ENCODE results near the gene ODAD2.

The ODAD2 gene

DNA sequence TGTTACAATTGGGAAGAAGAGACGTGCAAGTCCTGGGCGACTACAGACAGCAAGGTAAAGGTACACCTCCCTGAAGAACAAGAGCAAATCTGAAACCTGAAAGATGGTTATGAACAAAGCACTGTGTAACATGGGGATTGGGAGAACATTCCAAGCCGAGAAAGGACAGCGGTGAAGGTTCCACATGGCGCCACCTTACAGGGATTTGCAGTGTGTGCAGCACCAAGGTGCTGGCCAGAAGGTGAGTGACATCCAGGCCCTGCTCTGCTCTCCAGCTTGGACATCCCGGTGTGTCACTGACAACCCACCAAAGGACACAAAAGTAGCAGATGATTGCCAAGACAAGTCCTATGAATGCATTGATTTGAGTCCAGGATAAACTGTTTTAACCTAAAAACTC, 165.1 kb downstream of the ODAD2 start:
- DNase-seq = no peak

DNA sequence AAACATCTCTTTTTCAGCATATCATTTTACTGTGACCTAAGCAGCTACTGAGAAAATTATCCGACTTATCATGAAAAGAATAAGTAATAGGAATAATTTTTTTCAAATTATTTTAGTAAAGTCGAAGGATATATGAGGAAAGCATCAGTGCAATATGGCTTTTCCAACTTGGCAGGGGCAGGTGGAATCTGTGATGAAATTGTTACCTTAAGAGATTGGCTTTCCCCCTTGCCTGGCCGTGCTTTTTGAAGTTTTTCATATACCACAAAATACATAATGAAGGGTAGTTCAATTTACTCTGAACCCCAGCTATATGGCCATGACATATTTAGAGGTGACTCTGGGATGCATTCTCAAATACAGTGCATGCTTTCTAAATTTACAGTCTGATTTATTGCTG, 166.1 kb downstream of the ODAD2 start:
- DNase-seq = no peak

DNA sequence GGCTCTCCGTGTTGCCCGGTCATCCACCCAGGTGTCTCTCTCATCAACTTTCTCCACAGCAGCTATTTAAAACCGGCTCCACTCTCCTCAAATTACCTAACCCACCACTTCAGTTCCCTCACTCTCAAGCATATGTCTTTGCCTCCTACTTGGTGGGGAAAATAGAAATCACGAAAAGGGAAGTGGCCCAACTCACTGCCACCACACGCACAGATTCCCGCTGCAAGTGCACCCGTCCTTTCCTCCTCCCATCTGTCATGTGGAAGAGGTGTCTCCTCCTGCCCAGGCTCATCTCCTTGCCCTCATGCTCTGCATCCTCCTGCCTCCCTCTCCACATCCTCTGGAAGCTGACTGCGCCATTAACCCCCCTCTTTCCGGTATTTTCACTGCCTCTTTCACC, 172.5 kb downstream of the ODAD2 start:
- DNase-seq = no peak

DNA sequence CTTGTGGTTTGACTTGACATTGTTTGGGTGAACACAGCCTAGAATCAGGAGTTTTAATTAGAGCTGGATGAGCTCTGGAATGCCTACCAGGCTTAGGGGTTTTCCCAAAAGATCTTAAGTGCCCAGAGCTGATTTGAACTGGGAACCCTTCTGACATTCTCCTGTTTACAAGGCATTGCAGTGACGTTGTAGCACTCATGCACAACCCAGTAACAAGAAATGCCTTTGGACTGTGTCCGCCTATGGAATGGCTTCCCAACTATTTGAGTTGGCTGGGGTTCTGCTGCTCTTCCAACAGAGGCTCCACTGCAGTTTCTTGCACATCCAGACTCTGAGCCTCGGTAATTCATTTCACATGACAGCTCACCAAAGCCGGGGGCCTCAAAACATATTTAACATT, 176.6 kb downstream of the ODAD2 start:
- no peak for DNase-seq

DNA sequence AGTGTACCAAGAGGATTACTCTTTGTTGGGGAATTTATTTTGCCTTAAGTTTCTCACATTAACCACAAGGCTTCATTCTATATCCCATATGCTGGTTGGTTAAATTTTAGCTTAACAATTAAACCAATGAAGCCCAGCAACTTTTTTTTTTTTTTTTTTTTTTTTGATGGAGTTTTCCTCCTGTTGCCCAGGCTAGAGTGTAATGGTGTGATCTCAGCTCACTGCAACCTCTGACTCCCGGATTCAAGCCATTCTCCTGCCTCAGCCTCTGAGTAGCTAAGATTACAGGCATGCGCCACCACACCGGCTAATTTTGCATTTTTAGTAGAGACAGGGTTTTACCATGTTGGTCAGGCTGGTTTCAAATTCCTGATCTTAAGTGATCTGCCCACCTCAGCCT, 178.2 kb downstream of the ODAD2 start:
- no peak for DNase-seq

DNA sequence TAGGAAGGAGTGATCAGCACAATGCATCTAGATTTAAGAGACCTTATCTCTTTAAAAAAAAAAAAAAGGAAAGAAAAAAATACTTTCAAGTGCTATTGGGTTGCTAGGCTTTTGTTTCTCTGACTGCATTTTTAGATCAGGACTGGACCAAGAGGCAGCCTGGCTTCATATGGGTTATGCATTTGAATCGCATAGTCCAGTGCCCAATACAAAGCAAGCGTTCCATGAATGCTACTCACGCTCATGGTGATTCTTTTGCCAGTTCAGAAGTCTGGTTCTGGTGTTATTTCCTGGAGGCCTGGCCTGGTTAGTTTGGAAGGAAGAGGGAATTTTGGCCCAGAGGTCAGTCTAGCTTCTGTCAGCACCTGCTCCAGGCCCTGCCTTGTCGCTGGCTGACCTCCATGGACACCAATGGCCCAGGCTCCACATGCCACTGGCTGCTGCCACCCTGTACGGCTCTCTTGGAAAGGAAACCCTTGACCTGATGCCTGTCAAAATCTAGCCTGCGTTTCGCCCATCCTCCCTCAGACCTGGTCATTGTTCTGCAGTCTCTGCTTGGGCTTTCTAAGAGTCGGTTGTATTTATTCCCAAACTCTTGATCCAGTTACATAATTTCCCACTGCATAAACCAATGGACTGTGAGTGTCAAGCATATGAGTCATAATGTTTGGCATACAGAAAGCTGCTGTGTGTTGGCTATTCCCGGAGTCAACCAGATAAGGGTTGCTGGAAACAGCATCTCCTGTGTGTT, 178.9 kb downstream of the ODAD2 start:
- no peak for DNase-seq

DNA sequence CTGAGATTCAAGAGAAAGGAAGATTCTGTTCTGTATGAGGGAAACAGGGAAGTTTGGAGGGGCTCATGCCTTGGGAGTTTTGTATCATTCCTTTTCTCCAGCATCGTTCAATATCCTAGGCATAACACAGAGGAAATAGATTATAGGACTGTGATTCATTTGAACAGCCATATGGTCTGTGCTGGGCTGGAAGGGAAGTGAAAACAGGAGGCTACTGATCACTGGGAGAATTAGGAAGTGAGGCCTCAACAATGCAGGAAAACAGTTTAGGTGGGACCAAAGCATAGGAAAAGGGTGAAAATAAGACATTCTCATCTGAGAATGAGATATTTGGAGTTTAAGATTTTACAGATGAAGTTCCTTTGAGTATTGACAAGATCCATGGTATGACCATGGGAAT, 182.6 kb downstream of the ODAD2 start:
- no peak for DNase-seq

DNA sequence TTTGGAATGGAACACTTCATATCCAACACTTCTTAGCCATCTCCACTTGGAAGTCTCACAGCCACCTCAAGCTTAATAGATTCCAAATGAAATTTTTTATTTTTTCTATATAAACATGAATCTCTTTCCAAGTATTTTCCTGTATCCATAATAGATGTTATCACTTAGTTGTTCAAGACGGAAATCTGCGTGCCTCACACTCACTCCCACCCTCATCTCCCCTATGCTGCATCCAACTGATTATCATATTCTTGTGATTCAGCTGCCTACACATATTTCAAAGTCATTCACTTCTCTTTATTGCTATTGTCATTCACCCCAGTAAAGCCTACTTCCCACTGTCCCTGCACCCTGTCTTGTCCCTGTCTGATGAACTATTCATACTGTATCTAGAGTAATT, 183.0 kb downstream of the ODAD2 start:
- no peak for DNase-seq

DNA sequence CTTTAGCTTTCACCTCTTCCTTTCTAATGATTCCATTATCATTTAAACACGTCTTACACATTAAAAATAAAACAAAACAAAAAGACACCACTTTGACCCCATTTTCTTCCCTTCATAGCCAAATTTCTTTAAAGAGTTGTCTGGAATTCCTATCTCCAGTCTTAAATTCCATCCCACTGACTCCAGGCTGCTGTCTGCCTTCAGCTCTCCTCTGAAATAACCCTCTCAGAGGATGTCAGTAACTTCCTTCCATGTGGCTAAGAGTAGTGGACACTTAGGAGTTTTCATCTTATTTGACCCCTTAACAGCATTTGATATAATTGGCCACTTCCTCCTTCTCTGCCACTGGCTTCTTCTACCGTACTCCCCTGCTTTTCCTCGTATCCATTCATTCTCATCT, 183.6 kb downstream of the ODAD2 start:
- no peak for DNase-seq

DNA sequence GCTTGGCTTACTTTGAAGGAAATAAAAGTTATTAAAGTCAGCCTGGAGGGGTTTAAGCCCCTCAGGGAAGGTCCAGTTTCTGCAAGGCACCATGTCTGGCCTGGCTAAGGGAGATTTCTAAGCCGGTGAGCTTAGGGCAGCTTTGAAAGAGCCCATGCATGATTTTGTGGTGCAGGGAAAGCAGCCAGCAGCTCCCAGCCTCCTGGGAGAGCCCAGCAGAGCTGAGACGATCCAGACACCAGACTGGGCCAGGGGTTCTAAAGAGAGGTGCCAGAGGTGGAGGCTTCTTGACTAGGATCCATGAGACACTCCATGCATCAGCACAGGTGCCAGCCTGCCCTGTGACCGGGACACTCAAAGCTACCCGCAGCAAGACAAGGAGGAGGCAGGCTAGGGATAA, 193.7 kb downstream of the ODAD2 start:
- DNase-seq = no peak

DNA sequence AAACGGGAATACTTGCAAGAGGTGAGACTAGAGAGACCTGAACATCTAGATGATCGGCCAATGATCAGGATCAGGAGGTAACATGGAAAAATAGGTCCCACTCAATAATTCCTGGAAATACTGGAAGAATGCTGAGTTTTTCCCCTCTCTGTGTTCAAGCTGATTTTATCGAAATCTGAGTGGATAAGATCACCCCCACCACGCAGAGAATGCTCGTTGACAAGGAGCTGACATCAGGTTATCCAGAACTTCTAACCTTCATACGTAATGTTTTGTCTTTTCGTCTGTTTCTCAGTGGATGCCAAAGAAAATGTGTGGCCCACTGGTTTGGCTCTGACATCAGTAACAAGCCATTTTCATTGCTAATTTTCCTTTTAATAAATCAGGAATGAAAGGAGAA, 194.7 kb downstream of the ODAD2 start:
- no peak for DNase-seq

DNA sequence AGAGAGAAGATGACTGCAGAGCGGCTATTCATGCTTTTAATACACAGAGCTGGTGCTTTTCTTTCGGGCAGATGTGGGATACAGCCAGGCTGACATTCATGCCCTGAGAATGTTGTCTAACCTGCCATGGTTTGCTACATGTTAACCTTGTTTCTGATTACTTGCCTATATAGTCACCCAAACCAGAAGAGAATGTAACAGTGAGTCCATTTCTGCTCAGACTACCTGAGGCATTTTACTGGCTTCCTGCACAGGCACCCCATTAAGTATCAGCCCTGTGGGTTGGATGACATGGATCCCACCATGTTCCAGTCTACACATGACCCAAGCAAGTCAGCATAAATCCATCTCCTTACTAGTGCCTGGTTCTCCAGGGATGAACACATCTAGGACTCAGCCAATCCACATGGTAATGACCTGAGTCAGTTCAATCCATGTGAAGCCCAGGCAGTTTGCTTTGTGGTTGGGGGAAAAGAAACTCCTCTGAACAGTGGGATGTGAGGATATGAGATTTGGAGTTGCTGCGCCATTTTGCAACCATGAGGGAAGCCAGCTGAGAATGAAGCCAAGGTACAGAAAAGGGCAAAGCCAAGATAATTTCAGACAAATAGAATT, 197.6 kb downstream of the ODAD2 start:
- no peak for DNase-seq

DNA sequence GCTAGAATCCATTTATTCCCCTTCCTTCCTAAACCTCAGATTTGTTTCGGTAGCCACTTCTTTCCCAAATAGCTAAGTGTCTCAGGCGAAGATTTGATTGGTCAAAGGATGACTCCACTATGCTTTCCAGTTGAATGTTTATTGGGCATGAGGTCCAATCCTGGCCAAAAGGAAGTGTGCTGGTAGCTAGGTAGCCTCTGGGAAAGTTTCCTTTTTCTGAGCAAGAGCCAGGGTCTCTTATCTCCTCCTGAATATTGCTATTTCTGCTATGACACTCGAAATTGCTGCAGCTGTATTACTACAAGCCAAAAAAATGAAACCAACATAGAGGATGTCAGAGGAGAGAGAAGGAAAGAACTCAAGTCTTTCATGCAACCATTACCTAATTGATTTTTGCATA, 199.8 kb downstream of the ODAD2 start:
- no peak for DNase-seq

DNA sequence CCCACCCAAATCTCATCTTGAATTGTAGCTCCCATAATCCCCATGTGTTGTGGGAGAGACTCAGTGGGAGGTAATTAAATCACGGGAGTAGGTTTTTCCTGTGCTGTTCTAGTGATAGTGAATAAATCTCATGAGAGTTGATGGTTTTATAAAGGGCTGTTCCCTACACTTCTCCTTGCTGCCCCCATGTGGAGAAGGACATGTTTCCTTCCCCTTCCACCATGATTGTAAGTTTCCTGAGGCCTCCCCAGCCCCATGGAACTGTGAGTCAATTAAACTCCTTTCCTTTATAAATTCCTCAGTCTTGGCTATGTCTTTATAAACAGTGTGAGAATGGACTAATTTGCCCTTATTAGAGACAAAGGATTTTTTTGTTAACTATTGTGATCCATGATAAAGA, 204.7 kb downstream of the ODAD2 start:
- no peak for DNase-seq

DNA sequence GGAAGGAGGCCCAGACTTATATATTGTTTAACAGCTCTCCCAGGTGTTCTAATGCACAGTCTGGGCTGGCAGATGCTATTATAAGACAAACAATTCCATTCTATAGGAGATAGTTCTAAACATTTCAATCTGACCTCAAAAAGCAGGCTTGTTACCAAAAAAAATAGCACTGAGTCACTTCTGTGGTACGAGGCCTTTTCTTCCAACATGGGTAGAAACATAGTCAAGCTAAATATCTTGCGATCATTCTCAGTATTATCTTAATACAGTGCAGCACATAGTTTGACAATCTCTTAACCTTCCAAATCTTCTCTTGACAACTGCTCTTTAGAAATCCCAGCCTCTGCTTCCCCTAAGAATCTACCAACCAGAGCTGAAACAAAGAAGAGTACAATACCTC, 206.7 kb downstream of the ODAD2 start:
- DNase-seq = no peak

DNA sequence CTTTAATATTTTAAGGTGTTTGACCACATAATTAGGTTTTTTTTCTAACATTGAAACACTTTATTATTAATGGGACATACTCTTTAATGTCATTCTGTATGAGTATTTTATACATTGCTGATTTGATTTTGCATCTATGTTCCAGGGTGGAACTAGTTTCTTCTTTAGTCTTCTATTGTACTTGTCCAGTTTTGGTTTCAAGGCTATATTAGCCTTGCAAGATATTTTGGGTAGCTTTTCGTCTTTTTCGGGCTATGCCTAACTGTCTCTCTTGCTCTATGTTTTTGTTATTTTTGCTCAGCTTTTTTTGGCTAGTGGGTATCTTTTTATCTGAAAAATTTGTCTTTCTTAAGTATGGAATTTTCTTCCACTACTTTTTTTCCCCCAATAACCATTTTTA, 214.6 kb downstream of the ODAD2 start:
- DNase-seq = no peak

DNA sequence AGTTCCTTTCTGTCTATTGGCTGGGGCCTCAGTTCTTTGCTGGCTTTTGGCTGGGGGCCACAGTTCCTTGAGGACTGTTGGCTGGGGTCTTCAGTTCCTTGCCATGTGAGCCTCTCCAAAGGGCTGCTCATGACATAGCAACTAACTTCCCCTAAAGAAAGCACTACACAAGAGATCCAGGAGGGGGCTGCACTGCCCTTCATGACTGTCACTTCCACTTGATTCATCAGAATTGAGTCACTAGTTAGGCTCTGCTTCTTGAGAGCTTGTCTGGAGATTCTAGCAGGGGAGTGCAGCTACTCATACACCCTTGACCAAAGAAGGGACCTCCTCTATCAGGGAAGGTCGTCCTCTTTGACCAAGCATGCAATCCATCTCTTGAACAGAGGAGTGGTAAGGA, 215.2 kb downstream of the ODAD2 start:
- DNase-seq = no peak

DNA sequence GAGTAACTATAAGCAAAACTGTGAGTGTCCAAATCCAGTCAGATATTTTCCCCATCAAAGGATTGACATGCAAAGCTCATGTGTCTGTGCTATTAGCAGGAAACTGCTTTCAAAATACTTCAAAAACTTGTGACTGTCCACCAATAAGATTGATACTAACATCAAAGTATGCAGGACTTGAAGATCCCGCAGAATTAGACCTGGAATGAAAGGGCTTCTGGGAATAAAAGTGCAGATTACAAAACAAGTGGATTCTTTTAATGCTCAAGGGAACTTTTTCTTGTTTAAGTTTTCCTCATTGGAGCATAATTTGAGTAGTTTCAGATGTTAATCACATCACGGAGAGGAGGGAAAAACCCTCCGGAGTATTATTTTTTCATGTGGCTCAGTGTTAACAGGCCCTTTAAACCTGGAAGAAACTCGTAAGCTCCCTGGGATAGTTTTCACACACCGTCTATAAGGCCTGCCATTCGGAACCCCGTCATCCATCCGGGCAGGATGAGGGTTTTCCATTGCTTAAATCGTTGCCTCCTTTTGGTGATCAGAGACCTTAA, 219.3 kb downstream of the ODAD2 start:
- DNase-seq = no peak

DNA sequence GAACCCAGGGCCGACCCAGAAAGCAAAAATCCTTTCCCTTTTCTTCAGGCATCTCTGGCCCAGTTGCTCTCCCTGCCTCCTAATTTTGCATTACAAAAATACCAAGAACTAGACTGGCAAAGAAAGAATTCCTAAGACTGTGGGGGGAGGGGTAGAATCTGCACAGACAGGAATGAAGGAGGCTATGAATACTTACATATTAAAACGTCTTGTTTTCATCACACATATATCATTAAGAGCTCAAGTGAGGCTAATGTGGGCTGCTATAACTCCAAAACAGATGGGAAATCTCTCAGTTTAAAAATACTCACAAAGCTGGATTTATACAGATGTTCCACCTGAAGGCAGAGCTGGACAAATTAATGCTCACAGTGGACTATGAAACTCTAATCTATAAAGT, 224.0 kb downstream of the ODAD2 start:
- DNase-seq = no peak

DNA sequence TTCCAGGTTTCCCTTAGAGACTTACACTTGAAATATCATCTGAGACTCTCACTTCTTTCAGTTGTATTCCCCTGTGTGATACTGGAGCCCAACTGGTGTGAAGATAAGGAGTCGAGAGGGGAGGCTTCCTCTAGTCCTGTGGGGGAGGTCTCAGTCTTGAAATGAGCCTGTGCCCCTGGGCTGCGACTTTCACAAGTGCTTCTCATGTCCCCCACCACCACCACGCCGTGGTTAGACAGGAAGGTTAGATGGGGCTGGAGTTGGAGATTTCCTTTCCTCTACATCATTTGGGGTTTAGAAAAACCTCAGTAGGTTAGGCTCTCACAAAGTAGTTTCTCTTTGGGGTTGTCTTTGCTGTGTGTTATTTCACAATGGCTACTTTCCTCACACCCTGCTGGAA, 227.6 kb downstream of the ODAD2 start:
- DNase-seq = no peak

DNA sequence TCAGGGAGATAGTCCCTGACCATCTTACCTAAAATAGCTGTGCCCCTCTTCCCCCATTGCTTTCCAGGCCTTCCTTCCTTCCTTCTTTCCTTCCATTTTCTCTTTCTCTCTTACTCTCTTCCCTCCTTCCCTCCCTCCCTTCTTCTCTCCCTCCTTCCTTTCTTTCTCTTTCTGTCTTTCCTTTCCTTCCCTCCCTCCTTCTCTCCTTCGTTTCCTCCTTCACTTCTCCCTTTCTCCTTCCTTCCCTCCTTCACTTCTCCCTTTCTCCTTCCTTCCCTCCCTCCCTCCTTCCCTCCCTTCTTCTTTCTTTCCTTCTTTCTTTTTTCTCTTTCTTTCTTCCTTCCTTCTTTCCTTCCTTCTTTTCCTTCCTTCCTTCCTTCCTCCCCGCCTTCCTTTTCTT, 228.7 kb downstream of the ODAD2 start:
- DNase-seq = no peak
